ENCODE data around the gene PPFIBP2. TPM values are rescaled to one million over a fixed set of nuclear protein-coding genes. Genes with fewer than 3 reads are reported as not detected.

The PPFIBP2 gene
- total and polyA plus RNA-seq, 2 donors (not counting 1 experiment from before 2014, with no cell fraction given): 22.3 to 175 TPM

GRCh38 chr11:7600205-7600775, 86.5 kb downstream of the PPFIBP2 start:
- H3K4me3 ChIP-seq (ENCODE audit: control extremely low read depth in 1 of 5, extremely low read depth in 1 of 5, insufficient read depth in 1 of 5, low read depth in 2 of 5, low read length in 4 of 5): no peak overlapping the region
- intact Hi-C loops (cut with micrococcal nuclease): no loop called here
- POLR2A ChIA-PET: no interaction called here
- no peak overlapping the region for H2AFZ ChIP-seq (ENCODE audit: insufficient read depth, low read depth, low read length, poor library complexity, severe bottlenecking)
- no peak overlapping the region for H3K27ac Mint-ChIP-seq
- no peaks in the 10 kb centered on the region for H3K27me3 ChIP-seq (replicated peaks in 1 of 4; ENCODE audit: control extremely low read depth in 1 of 4, control insufficient read depth in 3 of 4, insufficient read depth in 4 of 4, low read length in 3 of 4)
- H3K4me1 Mint-ChIP-seq: no peaks in the 10 kb centered on the region
- no peak for DNase-seq
- H3K27ac ChIP-seq (ENCODE audit: low read length in 2 of 2): no peak overlapping the region
- no peaks in the 10 kb centered on the region for H3K79me2 ChIP-seq (ENCODE audit: control insufficient read depth, insufficient read depth, low read length)
- H3K27me3 Mint-ChIP-seq: no peaks in the 10 kb centered on the region
- no peak overlapping the region for H3K4me3 Mint-ChIP-seq
- no peaks in the 10 kb centered on the region for H3K9me3 Mint-ChIP-seq (ENCODE audit: insufficient read depth)
- CTCF ChIA-PET: interaction anchor here (1.3 kb wide), 1 partner anchor 16 kb away, joined by 3 read pairs; no protein-coding TSS in a partner anchor
- no peaks in the 10 kb centered on the region for H3K4me1 ChIP-seq (ENCODE audit: control insufficient read depth in 2 of 2, insufficient read depth in 2 of 2, low read length in 2 of 2)
- no peak overlapping the region for H3K4me2 ChIP-seq (replicated peaks; ENCODE audit: low read depth, low read length, poor library complexity, severe bottlenecking)
- 98% methylated on average over 6 of the region's 6 CpGs for WGBS (ENCODE audit: insufficient coverage)
- H3K9ac ChIP-seq (ENCODE audit: low read length): no peak overlapping the region
- H4K20me1 ChIP-seq (ENCODE audit: control insufficient read depth, insufficient read depth, low read length, poor library complexity, severe bottlenecking): no peaks in the 10 kb centered on the region
- TF ChIP-seq EZH2 (IDR thresholded peaks at IDR 0.05; ENCODE audit: borderline replicate concordance, insufficient read depth, low read depth, low read length, poor library complexity, severe bottlenecking) (no peak), CTCF (IDR thresholded peaks at IDR 0.05) (no peak)
- H3K9me3 ChIP-seq (ENCODE audit: control extremely low read depth in 1 of 3, control insufficient read depth in 2 of 3, insufficient read depth in 1 of 3, low read length in 2 of 3): no peaks in the 10 kb centered on the region
- H3K36me3 ChIP-seq (replicated peaks in 1 of 2; ENCODE audit: control extremely low read depth in 1 of 2, control insufficient read depth in 1 of 2, extremely low read depth in 1 of 2, insufficient read depth in 2 of 2, low read length in 1 of 2): peaks cover 0 to 47% of the 10 kb centered on the region in 2 experiments
- ATAC-seq (ENCODE audit: low read depth): no peak

- peaks cover 0 to 30% of the 10 kb centered on the region in 2 experiments for H3K36me3 ChIP-seq (replicated peaks in 1 of 2; ENCODE audit: control extremely low read depth in 1 of 2, control insufficient read depth in 1 of 2, extremely low read depth in 1 of 2, insufficient read depth in 2 of 2, low read length in 1 of 2)
- no peak overlapping the region for H3K9ac ChIP-seq (ENCODE audit: low read length)
- Mint-ChIP-seq H3K4me1 (no peaks in the 10 kb centered on the region), H3K9me3 (ENCODE audit: insufficient read depth) (no peaks in the 10 kb centered on the region), H3K4me3 (no peak overlapping the region), H3K27ac (no peak overlapping the region), H3K27me3 (no peaks in the 10 kb centered on the region)
- H3K27me3 ChIP-seq (replicated peaks in 1 of 4; ENCODE audit: control extremely low read depth in 1 of 4, control insufficient read depth in 3 of 4, insufficient read depth in 4 of 4, low read length in 3 of 4): no peaks in the 10 kb centered on the region
- H3K4me2 ChIP-seq (replicated peaks; ENCODE audit: low read depth, low read length, poor library complexity, severe bottlenecking): no peak overlapping the region
- no CpG with 5 or more reads among the region's 4 CpGs for WGBS (ENCODE audit: insufficient coverage)
- H3K27ac ChIP-seq (ENCODE audit: low read length in 2 of 2): no peak overlapping the region
- H2AFZ ChIP-seq (ENCODE audit: insufficient read depth, low read depth, low read length, poor library complexity, severe bottlenecking): no peak overlapping the region
- ATAC-seq (ENCODE audit: low read depth): no peak
- no peaks in the 10 kb centered on the region for H3K4me1 ChIP-seq (ENCODE audit: control insufficient read depth in 2 of 2, insufficient read depth in 2 of 2, low read length in 2 of 2)
- H3K9me3 ChIP-seq (ENCODE audit: control extremely low read depth in 1 of 3, control insufficient read depth in 2 of 3, insufficient read depth in 1 of 3, low read length in 2 of 3): no peaks in the 10 kb centered on the region
- DNase-seq: no peak
- ChIA-PET POLR2A (no interaction called here), CTCF (interaction anchor here (1.2 to 1.4 kb wide), 2 partner anchors 53 to 90 kb away, joined by 3 to 5 read pairs; no protein-coding TSS in a partner anchor)
- no peaks in the 10 kb centered on the region for H4K20me1 ChIP-seq (ENCODE audit: control insufficient read depth, insufficient read depth, low read length, poor library complexity, severe bottlenecking)
- intact Hi-C loops (cut with micrococcal nuclease): no loop called here
- no peaks in the 10 kb centered on the region for H3K79me2 ChIP-seq (ENCODE audit: control insufficient read depth, insufficient read depth, low read length)
- no peak overlapping the region for H3K4me3 ChIP-seq (ENCODE audit: control extremely low read depth in 1 of 5, extremely low read depth in 1 of 5, insufficient read depth in 1 of 5, low read depth in 2 of 5, low read length in 4 of 5)
- no peak for TF ChIP-seq CTCF (IDR thresholded peaks at IDR 0.05)
- TF ChIP-seq EZH2 (IDR thresholded peaks at IDR 0.05; ENCODE audit: borderline replicate concordance, insufficient read depth, low read depth, low read length, poor library complexity, severe bottlenecking): no peak
Measured at GRCh38 chr11:7603031-7603781, 89.4 kb downstream of the PPFIBP2 start.

All from B cell (primary cell).